NCI-H1092 treated with DMSO at 0.1 percent for 48 hours (cell line): Measurements from ENCODE around the gene SYNGR4.
"Not testable (repeated sequence)": the region's sequence is repeated elsewhere in the genome, so short reads cannot be mapped to it uniquely, and the experiment has no call there.

ENCODE experiments used
- DNase-seq: peaks from one replicate; lab custom pipeline; 2025; lab: John Stamatoyannopoulos, UW

The SYNGR4 gene

GRCh38 chr19:48363810-48364597 lies at the start of gene SYNGR4, which contains the start of gene TMEM143:
SYNGR4 (plus strand) TSS chr19:48364367; CDS start chr19:48365843, 1,476 bp downstream.
TMEM143 (minus strand) TSS chr19:48363940; CDS start chr19:48363920, 20 bp downstream.
- DNase-seq: peak; percentile 98

GRCh38 chr19:48315712-48316111 lies 48.5 kb upstream of the SYNGR4 start:
- DNase-seq: no peak

- not testable (repeated sequence) for DNase-seq
Measured at GRCh38 chr19:48317708-48317960, 46.5 kb upstream of the SYNGR4 start.

- DNase-seq: no peak
Measured at GRCh38 chr19:48318286-48318987, 45.7 kb upstream of the SYNGR4 start.

GRCh38 chr19:48319647-48320541 lies 44.3 kb upstream of the SYNGR4 start:
- DNase-seq: peak; percentile 32

- DNase-seq: peak; percentile 86
Measured at GRCh38 chr19:48321372-48321621, 42.9 kb upstream of the SYNGR4 start.

GRCh38 chr19:48321622-48322591 lies 42.3 kb upstream of the SYNGR4 start:
- peak; percentile 90 for DNase-seq

GRCh38 chr19:48325265-48325910 lies 38.8 kb upstream of the SYNGR4 start, which contains the start of gene EMP3:
EMP3 (plus strand) TSS chr19:48325552; CDS start chr19:48326845, 1,293 bp downstream.
- no peak for DNase-seq

GRCh38 chr19:48329167-48329891 lies 34.8 kb upstream of the SYNGR4 start:
- no peak for DNase-seq

- peak; percentile 85 for DNase-seq
Measured at GRCh38 chr19:48330012-48330681, 34.0 kb upstream of the SYNGR4 start.

- no peak for DNase-seq
Measured at GRCh38 chr19:48332351-48332661, 31.9 kb upstream of the SYNGR4 start.

GRCh38 chr19:48332662-48333466 lies 31.3 kb upstream of the SYNGR4 start:
- peak; percentile 98 for DNase-seq

GRCh38 chr19:48333467-48334384 lies 30.4 kb upstream of the SYNGR4 start:
- DNase-seq: peak; percentile 60

GRCh38 chr19:48338253-48338755 lies 25.9 kb upstream of the SYNGR4 start:
- DNase-seq: no peak

GRCh38 chr19:48338802-48339503 lies 25.2 kb upstream of the SYNGR4 start:
- DNase-seq: no peak

- DNase-seq: peak; percentile 82
Measured at GRCh38 chr19:48340995-48341394, 23.2 kb upstream of the SYNGR4 start.
